Glutamatergic neuron (in vitro differentiated cells): ENCODE results near the gene SCAI. TPM values are rescaled to one million over a fixed set of nuclear protein-coding genes. Genes with fewer than 3 reads are reported as not detected.
"Not testable (repeated sequence)": the region's sequence is repeated elsewhere in the genome, so short reads cannot be mapped to it uniquely, and the experiment has no call there.

Experiments used
- DNase-seq: peaks from one replicate; pipeline ENCODE4 v3.0.0; 2022
- H3K27ac Mint-ChIP-seq: one replicate; pipeline ENCODE4 v1.8.0; 2020; ENCODE audit warnings: mild to moderate bottlenecking, mixed read lengths, inconsistent platforms; ENCODE audit not compliant: unreplicated experiment
- H3K27me3 Mint-ChIP-seq: one replicate; pipeline ENCODE4 v1.8.0; 2020; ENCODE audit warnings: mild to moderate bottlenecking, moderate library complexity, mixed read lengths, inconsistent platforms; ENCODE audit not compliant: unreplicated experiment
- H3K36me3 Mint-ChIP-seq: one replicate; pipeline ENCODE4 v1.8.0; 2020; ENCODE audit warnings: mild to moderate bottlenecking, mixed read lengths, inconsistent platforms; ENCODE audit not compliant: unreplicated experiment
- H3K4me1 Mint-ChIP-seq: one replicate; pipeline ENCODE4 v1.8.0; 2020; ENCODE audit warnings: mild to moderate bottlenecking, low read depth, mixed read lengths, inconsistent platforms; ENCODE audit not compliant: unreplicated experiment
- H3K4me3 Mint-ChIP-seq: one replicate; pipeline ENCODE4 v1.8.0; 2020; ENCODE audit warnings: mild to moderate bottlenecking, mixed read lengths, inconsistent platforms; ENCODE audit not compliant: unreplicated experiment
- H3K9me3 Mint-ChIP-seq: one replicate; pipeline ENCODE4 v1.8.0; 2020; ENCODE audit warnings: mild to moderate bottlenecking, moderate library complexity, mixed read lengths, inconsistent platforms; ENCODE audit not compliant: unreplicated experiment
- CTCF ChIP-seq: fragments of 200-600 bp; sonication (generic); IDR thresholded peaks from one replicate; pipeline ENCODE4 v1.5.0; 2021; ENCODE audit not compliant: partially characterized antibody, unreplicated experiment
- total RNA-seq: library from RNA; stranded (reverse); fragmentation: NEBNext Ultra II Directional; extraction: Animal tissue kit (Norgen Biotek cat#: 25700); gene quantifications from one replicate; pipeline ENCODE4 v1.2.1, GENCODE V29; 2021; ENCODE audit not compliant: unreplicated experiment

The SCAI gene
- total RNA-seq, 1 donor from 2014 or later: 13.7 TPM

DNA sequence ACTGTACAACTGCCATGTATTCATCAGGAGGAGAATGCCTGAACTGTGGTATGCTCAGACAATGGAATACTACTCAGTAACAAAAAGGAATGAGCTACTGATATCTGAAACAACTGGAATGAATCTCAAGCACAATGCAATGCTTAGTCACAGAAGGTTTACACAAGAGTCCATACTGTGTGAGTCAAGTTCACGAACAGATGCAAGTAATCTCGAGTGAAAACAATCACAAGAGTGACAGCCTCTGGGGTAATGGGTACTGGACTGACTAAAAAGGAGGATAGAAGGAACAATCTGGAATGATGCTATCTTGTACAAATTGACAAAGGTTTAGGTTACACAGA is 182.9 kb downstream of the SCAI start:
- no peaks in the 10 kb centered on the region for H3K27me3 Mint-ChIP-seq
- no peaks in the 10 kb centered on the region for H3K36me3 Mint-ChIP-seq
- H3K9me3 Mint-ChIP-seq: no peaks in the 10 kb centered on the region
- no peak overlapping the region for H3K4me3 Mint-ChIP-seq
- H3K4me1 Mint-ChIP-seq: no peaks in the 10 kb centered on the region
- no peak for TF ChIP-seq CTCF
- H3K27ac Mint-ChIP-seq: no peak overlapping the region
- DNase-seq: no peak

GRCh38 chr9:124959671-124960408 is 183.5 kb downstream of the SCAI start:
- not testable (repeated sequence) for DNase-seq, H3K27ac Mint-ChIP-seq, H3K36me3 Mint-ChIP-seq, H3K27me3 Mint-ChIP-seq, H3K4me3 Mint-ChIP-seq, H3K4me1 Mint-ChIP-seq, H3K9me3 Mint-ChIP-seq

DNA sequence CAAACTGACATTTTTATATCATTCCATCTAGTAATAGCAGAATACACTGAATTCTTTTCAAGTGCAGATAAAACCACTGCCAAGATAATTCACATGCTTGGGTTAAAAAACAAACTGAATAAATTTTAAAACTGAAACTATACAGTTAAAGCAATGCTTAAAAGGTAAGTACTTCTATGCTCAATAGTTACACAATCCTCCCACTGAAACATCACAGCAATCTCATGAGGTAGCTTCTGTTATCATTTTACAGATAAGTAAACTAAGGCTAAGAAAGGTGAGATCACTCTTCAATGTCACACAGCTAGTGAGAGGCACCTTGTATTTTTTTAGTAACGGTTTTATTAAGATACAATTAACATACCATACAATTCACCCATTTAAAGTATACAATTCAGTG is 189.1 kb downstream of the SCAI start:
- TF ChIP-seq CTCF: no peak
- no peaks in the 10 kb centered on the region for H3K9me3 Mint-ChIP-seq
- no peak for DNase-seq
- no peak overlapping the region for H3K27ac Mint-ChIP-seq
- no peaks in the 10 kb centered on the region for H3K4me1 Mint-ChIP-seq
- H3K27me3 Mint-ChIP-seq: no peaks in the 10 kb centered on the region
- H3K36me3 Mint-ChIP-seq: no peaks in the 10 kb centered on the region
- no peak overlapping the region for H3K4me3 Mint-ChIP-seq

DNA sequence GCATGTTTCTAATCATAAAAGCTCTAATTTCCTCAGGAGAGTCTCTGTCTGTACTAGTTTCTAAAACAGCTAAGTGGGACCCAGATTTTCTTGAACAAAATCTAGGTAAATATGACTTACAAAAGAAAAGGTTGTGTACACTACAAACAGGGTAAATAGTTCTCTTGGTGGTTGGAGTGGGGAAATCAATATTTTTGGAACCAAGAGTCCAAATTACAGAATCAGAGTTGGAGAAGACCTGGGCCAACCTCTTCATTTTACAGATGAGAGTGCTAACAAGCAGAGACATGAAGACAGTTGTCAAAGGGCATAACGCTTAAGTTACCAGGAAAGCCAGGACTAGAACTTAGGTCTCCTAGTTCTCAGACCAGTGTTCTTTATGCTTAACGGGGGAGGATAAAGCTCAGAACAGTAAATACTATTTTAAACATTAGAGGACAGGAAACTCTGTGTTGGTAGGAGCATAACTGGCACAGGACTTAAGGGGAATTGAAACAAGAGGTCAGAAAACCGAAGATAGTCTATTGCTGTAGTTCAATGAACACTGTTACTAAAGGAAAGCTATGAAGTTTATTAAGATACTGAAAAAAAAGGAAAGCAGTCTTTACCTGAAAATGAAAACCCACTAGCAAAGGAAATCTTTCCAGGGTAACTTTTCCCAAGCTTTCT is 193.1 kb downstream of the SCAI start:
- Mint-ChIP-seq H3K9me3 (no peaks in the 10 kb centered on the region), H3K27ac (no peak overlapping the region), H3K36me3 (no peaks in the 10 kb centered on the region), H3K4me1 (no peaks in the 10 kb centered on the region), H3K4me3 (no peak overlapping the region), H3K27me3 (no peaks in the 10 kb centered on the region)
- TF ChIP-seq CTCF: no peak
- no peak for DNase-seq

GRCh38 chr9:124949387-124949786 is 193.9 kb downstream of the SCAI start:
- Mint-ChIP-seq H3K4me1 (no peaks in the 10 kb centered on the region), H3K4me3 (no peak overlapping the region), H3K27me3 (no peaks in the 10 kb centered on the region), H3K36me3 (no peaks in the 10 kb centered on the region), H3K27ac (no peak overlapping the region), H3K9me3 (no peaks in the 10 kb centered on the region)
- no peak for DNase-seq
- no peak for TF ChIP-seq CTCF
